ENCODE data around the gene BAD. TPM values are rescaled to one million over a fixed set of nuclear protein-coding genes. Genes with fewer than 3 reads are reported as not detected.

Gene BAD
- total RNA-seq: 68.3 and 73.6 TPM in 2 replicates
- long read RNA-seq, transcript BAD-201 (4 exons, 929 nt): major isoform, 11 of 17 reads
- long read RNA-seq, partial matches to known transcripts: 0 of 17 reads
- long read RNA-seq, other reads (novel, unspliced or antisense): 4 of 17 reads

DNA sequence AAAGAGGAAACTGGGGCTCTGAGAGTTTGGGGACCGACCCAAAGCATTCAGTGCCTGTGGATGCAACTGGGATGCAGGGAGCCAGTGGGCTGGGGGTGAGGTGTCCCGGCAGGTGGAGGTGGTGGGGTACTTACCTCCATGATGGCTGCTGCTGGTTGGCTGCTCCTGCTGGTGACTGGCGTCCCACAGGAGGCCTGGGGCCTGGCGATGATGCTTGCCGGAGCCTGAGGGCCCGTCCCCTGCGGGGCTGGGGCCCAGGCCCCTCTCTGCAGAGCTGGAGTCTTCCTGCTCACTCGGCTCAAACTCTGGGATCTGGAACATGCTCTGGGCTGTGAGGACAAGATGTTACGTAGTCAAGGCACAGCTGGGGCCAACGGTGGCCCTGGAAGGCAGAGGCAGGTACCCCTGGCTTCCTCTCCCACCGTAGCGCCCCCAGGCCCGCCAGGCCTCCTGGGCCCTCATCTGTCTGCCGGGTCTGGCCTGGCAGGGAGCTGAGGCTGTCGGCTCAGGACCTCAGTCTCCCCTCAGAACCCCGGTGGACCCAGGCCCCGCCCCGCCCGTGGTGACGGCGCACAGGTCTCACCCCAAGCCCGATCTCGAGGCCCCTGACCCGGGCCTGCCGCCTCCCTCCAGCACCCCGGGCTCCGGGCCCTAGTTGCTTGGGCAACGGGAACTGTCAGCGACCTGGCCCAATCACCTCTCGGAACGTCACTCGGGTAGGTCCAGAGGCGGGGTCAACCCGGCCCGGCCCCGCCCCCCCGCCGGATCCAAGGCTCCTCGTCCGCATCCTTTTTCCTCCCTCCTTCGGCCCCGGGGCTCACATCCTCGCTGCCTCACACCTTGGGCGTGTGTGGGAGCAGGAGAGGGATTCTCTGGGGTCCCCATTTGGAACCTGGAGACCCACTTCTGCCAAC lies at the start of gene BAD:
Gene BAD, minus strand, starts transcription at position 618 of the 914 bp plus-strand sequence. Its CDS starts 297 bp downstream, at position 321.
- H3K4me3 Mint-ChIP-seq (ENCODE audit: unreplicated experiment): peak within 1 kb of the TSS; percentile 82

DNA sequence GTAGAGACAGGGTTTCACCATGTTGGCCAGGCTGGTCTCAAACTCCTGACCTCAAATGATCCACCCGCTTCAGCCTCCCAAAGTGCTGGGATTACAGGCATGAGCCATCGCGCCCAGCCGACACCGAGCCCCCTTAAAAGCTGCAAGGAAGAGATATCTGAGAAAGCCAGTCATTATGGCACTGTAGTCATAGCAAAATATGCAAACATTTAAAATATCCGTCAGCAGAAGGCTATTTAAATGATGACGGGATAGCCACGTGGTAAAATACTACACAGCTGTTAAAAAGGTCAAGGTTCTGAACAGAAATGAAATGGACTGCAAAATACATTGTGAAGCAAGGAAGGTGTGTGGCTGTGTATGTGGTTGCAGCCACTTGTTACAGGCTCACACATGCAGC lies 49.1 kb upstream of the BAD start:
- TF ChIP-seq, protein P1, sequence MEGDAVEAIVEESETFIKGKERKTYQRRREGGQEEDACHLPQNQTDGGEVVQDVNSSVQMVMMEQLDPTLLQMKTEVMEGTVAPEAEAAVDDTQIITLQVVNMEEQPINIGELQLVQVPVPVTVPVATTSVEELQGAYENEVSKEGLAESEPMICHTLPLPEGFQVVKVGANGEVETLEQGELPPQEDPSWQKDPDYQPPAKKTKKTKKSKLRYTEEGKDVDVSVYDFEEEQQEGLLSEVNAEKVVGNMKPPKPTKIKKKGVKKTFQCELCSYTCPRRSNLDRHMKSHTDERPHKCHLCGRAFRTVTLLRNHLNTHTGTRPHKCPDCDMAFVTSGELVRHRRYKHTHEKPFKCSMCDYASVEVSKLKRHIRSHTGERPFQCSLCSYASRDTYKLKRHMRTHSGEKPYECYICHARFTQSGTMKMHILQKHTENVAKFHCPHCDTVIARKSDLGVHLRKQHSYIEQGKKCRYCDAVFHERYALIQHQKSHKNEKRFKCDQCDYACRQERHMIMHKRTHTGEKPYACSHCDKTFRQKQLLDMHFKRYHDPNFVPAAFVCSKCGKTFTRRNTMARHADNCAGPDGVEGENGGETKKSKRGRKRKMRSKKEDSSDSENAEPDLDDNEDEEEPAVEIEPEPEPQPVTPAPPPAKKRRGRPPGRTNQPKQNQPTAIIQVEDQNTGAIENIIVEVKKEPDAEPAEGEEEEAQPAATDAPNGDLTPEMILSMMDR (IDR thresholded peaks at IDR 0.05): no peak
- Mint-ChIP-seq H3K27ac (ENCODE audit: unreplicated experiment) (no peak overlapping the region), H3K9me3 (ENCODE audit: unreplicated experiment) (no peaks in the 10 kb centered on the region), H3K4me1 (ENCODE audit: unreplicated experiment) (peaks cover 10% of the 10 kb centered on the region), H3K36me3 (ENCODE audit: unreplicated experiment) (no peaks in the 10 kb centered on the region), H3K27me3 (ENCODE audit: unreplicated experiment) (peaks cover 4% of the 10 kb centered on the region), H3K4me3 (ENCODE audit: unreplicated experiment) (no peak overlapping the region)
- DNase-seq (ENCODE audit: extremely low spot score, unreplicated experiment): no peak

More for the DNA sequence above, at the start of gene BAD:
- Mint-ChIP-seq H3K27me3 (ENCODE audit: unreplicated experiment) (no peaks in the 10 kb centered on the region), H3K9me3 (ENCODE audit: unreplicated experiment) (no peaks in the 10 kb centered on the region), H3K4me1 (ENCODE audit: unreplicated experiment) (peaks cover 23% of the 10 kb centered on the region), H3K36me3 (ENCODE audit: unreplicated experiment) (peaks cover 13% of the 10 kb centered on the region), H3K27ac (ENCODE audit: unreplicated experiment) (peak within 1 kb of the TSS; percentile 88)
- DNase-seq (ENCODE audit: extremely low spot score, unreplicated experiment): peak; percentile 96
- TF ChIP-seq, protein P1 (IDR thresholded peaks at IDR 0.05): no peak

GRCh38 chr11:64331569-64332371 lies 47.3 kb upstream of the BAD start:
- Mint-ChIP-seq H3K27me3 (ENCODE audit: unreplicated experiment) (peaks cover 6% of the 10 kb centered on the region), H3K9me3 (ENCODE audit: unreplicated experiment) (no peaks in the 10 kb centered on the region), H3K36me3 (ENCODE audit: unreplicated experiment) (no peaks in the 10 kb centered on the region), H3K4me1 (ENCODE audit: unreplicated experiment) (peaks cover 10% of the 10 kb centered on the region), H3K4me3 (ENCODE audit: unreplicated experiment) (no peak overlapping the region), H3K27ac (ENCODE audit: unreplicated experiment) (no peak overlapping the region)
- no peak for DNase-seq (ENCODE audit: extremely low spot score, unreplicated experiment)
- TF ChIP-seq, protein P1 (IDR thresholded peaks at IDR 0.05): peak; percentile 48

GRCh38 chr11:64330888-64331287 lies 46.4 kb upstream of the BAD start:
- H3K27ac Mint-ChIP-seq (ENCODE audit: unreplicated experiment): no peak overlapping the region
- no peak for DNase-seq (ENCODE audit: extremely low spot score, unreplicated experiment)
- TF ChIP-seq, protein P1 (IDR thresholded peaks at IDR 0.05): no peak
- peaks cover 6% of the 10 kb centered on the region for H3K27me3 Mint-ChIP-seq (ENCODE audit: unreplicated experiment)
- no peaks in the 10 kb centered on the region for H3K9me3 Mint-ChIP-seq (ENCODE audit: unreplicated experiment)
- no peak overlapping the region for H3K4me3 Mint-ChIP-seq (ENCODE audit: unreplicated experiment)
- H3K4me1 Mint-ChIP-seq (ENCODE audit: unreplicated experiment): peaks cover 10% of the 10 kb centered on the region
- H3K36me3 Mint-ChIP-seq (ENCODE audit: unreplicated experiment): no peaks in the 10 kb centered on the region

Data from osteocyte (in vitro differentiated cells).